H1 (cell line): ENCODE results near the gene LCN6. TPM values are rescaled to one million over a fixed set of nuclear protein-coding genes. Genes with fewer than 3 reads are reported as not detected.

ENCODE experiments used
- CTCF ChIA-PET: fragments of 300-600 bp; sonication (Branson Sonifier 250); formaldehyde crosslinking; loops from one replicate; lab custom pipeline; 2021; ENCODE audit not compliant: partially characterized antibody; lab: Charles Lee
- POLR2A ChIA-PET: fragments of 300-600 bp; sonication (Branson Sonifier 250); formaldehyde crosslinking; loops from one replicate; lab custom pipeline; 2021; ENCODE audit warnings: inconsistent platforms; ENCODE audit not compliant: partially characterized antibody; lab: Charles Lee
- DNase-seq, 2 experiments: peaks; one replicate each; pipeline versions ENCODE4 v3.0.0 to v3.0.0-alpha.2; 2010 to 2022; ENCODE audit warnings: low spot score in 2 of 2, low read depth in 1 of 2, mixed read lengths in 1 of 2
- FAIRE-seq: peaks from 2 replicates; lab custom pipeline; 2011; peaks lifted over from hg19 to GRCh38; lab: Jason Lieb, UNC
- H2AFZ ChIP-seq: 2 replicates; pipeline ENCODE4 v1.8.1; 2012; ENCODE audit warnings: low read length, inconsistent platforms
- H2AK5ac ChIP-seq: 2 replicates; pipeline ENCODE4 v1.6.1; 2013; ENCODE audit warnings: low read depth, low read length
- H2BK120ac ChIP-seq: replicated peaks from 2 replicates; pipeline ENCODE3; 2013; ENCODE audit warnings: low read depth, low read length, inconsistent platforms
- H2BK12ac ChIP-seq: 2 replicates; pipeline ENCODE4 v1.6.1; 2013; ENCODE audit warnings: low read depth, low read length
- H2BK15ac ChIP-seq: 2 replicates; pipeline ENCODE4 v1.6.1; 2013; ENCODE audit warnings: low read length
- H2BK20ac ChIP-seq: 2 replicates; pipeline ENCODE4 v1.6.1; 2013; ENCODE audit warnings: low read length
- H2BK5ac ChIP-seq: 2 replicates; pipeline ENCODE4 v1.6.1; 2013; ENCODE audit warnings: low read depth, low read length
- H3K14ac ChIP-seq: 2 replicates; pipeline ENCODE4 v1.6.1; 2013; ENCODE audit warnings: inconsistent platforms; ENCODE audit not compliant: insufficient read length
- H3K18ac ChIP-seq: 2 replicates; pipeline ENCODE4 v1.6.1; 2013; ENCODE audit warnings: low read length; ENCODE audit errors: extremely low read depth
- H3K23ac ChIP-seq: 2 replicates; pipeline ENCODE4 v1.6.1; 2013; ENCODE audit warnings: inconsistent platforms; ENCODE audit not compliant: insufficient read length
- H3K23me2 ChIP-seq: 2 replicates; pipeline ENCODE4 v1.6.1; 2013; ENCODE audit warnings: low read depth, low read length
- H3K27ac ChIP-seq: 2 replicates; pipeline ENCODE4 v1.6.1; 2011; ENCODE audit warnings: low read depth, low read length, inconsistent platforms
- H3K27me3 ChIP-seq, 4 experiments: replicated peaks in 1 of 4; 1 replicate in 1 of 4; 2 replicates in 3 of 4; pipeline versions ENCODE4 v1.6.1 to v1.8.1; 2011 to 2013; ENCODE audit warnings: low read length in 3 of 4, mild to moderate bottlenecking in 3 of 4, inconsistent platforms in 2 of 4, mixed read lengths in 2 of 4, moderate library complexity in 1 of 4; ENCODE audit not compliant: control insufficient read depth in 3 of 4, insufficient read depth in 3 of 4; ENCODE audit errors: extremely low read depth in 1 of 4
- H3K36me3 ChIP-seq, 4 experiments: 2 replicates each; pipeline versions ENCODE4 v1.6.1 to v1.8.1; 2011 to 2013; ENCODE audit warnings: mild to moderate bottlenecking in 4 of 4, low read length in 3 of 4, moderate library complexity in 2 of 4, control low read depth in 1 of 4, inconsistent platforms in 1 of 4; ENCODE audit not compliant: insufficient read depth in 4 of 4, control insufficient read depth in 2 of 4
- H3K4ac ChIP-seq: replicated peaks from 2 replicates; pipeline ENCODE3; 2013; ENCODE audit warnings: low read length, low read depth, mixed read lengths, inconsistent platforms; ENCODE audit not compliant: insufficient read length
- H3K4me1 ChIP-seq, 4 experiments: replicated peaks in 1 of 4; 1 replicate in 1 of 4; 2 replicates in 3 of 4; pipeline versions ENCODE4 v1.6.1 to v1.8.1; 2011 to 2013; ENCODE audit warnings: low read length in 3 of 4, inconsistent platforms in 2 of 4, mixed read lengths in 1 of 4; ENCODE audit not compliant: insufficient read depth in 4 of 4, control insufficient read depth in 3 of 4
- H3K4me2 ChIP-seq, 2 experiments: 2 replicates each; pipeline versions ENCODE4 v1.6.1 to v1.8.1; 2011 to 2013; ENCODE audit warnings: low read depth in 2 of 2, low read length in 2 of 2, control low read depth in 1 of 2, inconsistent platforms in 1 of 2, mild to moderate bottlenecking in 1 of 2; ENCODE audit not compliant: insufficient read depth in 1 of 2
- H3K4me3 ChIP-seq, 4 experiments: fragments of 200-600, 300-600 bp in 1 of 4; sonication (generic), shearing (Covaris generic), sonication (Bioruptor Twin) in 1 of 4; 2 replicates each; pipeline versions ENCODE4 v1.5.1 to v1.8.1; 2011 to 2016; ENCODE audit warnings: low read length in 4 of 4, low read depth in 3 of 4, control low read depth in 2 of 4, inconsistent platforms in 2 of 4, mild to moderate bottlenecking in 2 of 4, mixed read lengths in 1 of 4, moderate library complexity in 1 of 4; ENCODE audit not compliant: insufficient read depth in 2 of 4; ENCODE audit errors: extremely low read depth in 1 of 4
- H3K56ac ChIP-seq: replicated peaks from 2 replicates; pipeline ENCODE3; 2013; ENCODE audit warnings: low read depth, mild to moderate bottlenecking, mixed read lengths, low read length, inconsistent platforms; ENCODE audit not compliant: insufficient read length
- H3K79me1 ChIP-seq: 2 replicates; pipeline ENCODE4 v1.6.1; 2013; ENCODE audit warnings: low read depth, low read length, control low read depth
- H3K79me2 ChIP-seq, 2 experiments: 2 replicates each; pipeline versions ENCODE4 v1.6.1 to v1.8.1; 2012 to 2013; ENCODE audit warnings: low read length in 2 of 2, mild to moderate bottlenecking in 2 of 2, inconsistent platforms in 1 of 2; ENCODE audit not compliant: insufficient read depth in 2 of 2, control insufficient read depth in 1 of 2
- H3K9ac ChIP-seq, 4 experiments: replicated peaks in 1 of 4; 1 replicate in 1 of 4; 2 replicates in 3 of 4; pipeline versions ENCODE4 v1.6.1 to v1.8.1; 2011 to 2013; ENCODE audit warnings: low read depth in 3 of 4, low read length in 3 of 4, control low read depth in 2 of 4, mild to moderate bottlenecking in 2 of 4, moderate library complexity in 2 of 4, inconsistent platforms in 1 of 4; ENCODE audit errors: extremely low read depth in 1 of 4
- H3K9me3 ChIP-seq, 2 experiments: 2 replicates each; pipeline versions ENCODE4 v1.6.1 to v1.8.1; 2012 to 2013; ENCODE audit warnings: mild to moderate bottlenecking in 2 of 2, moderate library complexity in 2 of 2, control low read depth in 1 of 2, inconsistent platforms in 1 of 2, low read depth in 1 of 2, low read length in 1 of 2, mixed read lengths in 1 of 2; ENCODE audit not compliant: insufficient read depth in 2 of 2
- H4K20me1 ChIP-seq, 2 experiments: replicated peaks in 1 of 2; 2 replicates each; pipeline versions ENCODE3 to v1.8.1; 2011 to 2013; ENCODE audit warnings: inconsistent platforms in 2 of 2, low read length in 2 of 2, mild to moderate bottlenecking in 1 of 2; ENCODE audit not compliant: insufficient read depth in 2 of 2, control insufficient read depth in 1 of 2
- H4K5ac ChIP-seq: 2 replicates; pipeline ENCODE4 v1.6.1; 2013; ENCODE audit warnings: low read length, low read depth, mixed read lengths, inconsistent platforms; ENCODE audit not compliant: insufficient read length
- H4K8ac ChIP-seq: 2 replicates; pipeline ENCODE4 v1.8.0; 2013; ENCODE audit warnings: mild to moderate bottlenecking, moderate library complexity, low read length, inconsistent platforms; ENCODE audit not compliant: insufficient read depth; ENCODE audit errors: extremely low read depth
- H4K91ac ChIP-seq: replicated peaks from 2 replicates; pipeline ENCODE3; 2013; ENCODE audit warnings: low read length, mixed read lengths, inconsistent platforms; ENCODE audit not compliant: insufficient read length
- ASH2L ChIP-seq: fragments of 200-600, 300-600 bp; sonication (generic); IDR thresholded peaks from one replicate; pipeline ENCODE4 v1.7.1; 2017; ENCODE audit warnings: low read length
- BACH1 ChIP-seq: IDR thresholded peaks from 2 replicates; pipeline ENCODE4 v1.6.1; 2012; ENCODE audit warnings: low read length, improper control_type of control experiment
- EGR1 ChIP-seq: IDR thresholded peaks from 2 replicates; pipeline ENCODE4 v1.6.1; 2011; ENCODE audit warnings: low read depth, low read length, borderline replicate concordance
- GABPA ChIP-seq: IDR thresholded peaks from 2 replicates; pipeline ENCODE4 v1.6.1; 2011; ENCODE audit warnings: mild to moderate bottlenecking, low read length, moderate library complexity, borderline replicate concordance; ENCODE audit not compliant: insufficient read depth
- KDM1A ChIP-seq: fragments of 200-600, 300-600 bp; sonication (generic); IDR thresholded peaks from 2 replicates; pipeline ENCODE4 v1.7.1; 2016; ENCODE audit warnings: mild to moderate bottlenecking, low read length, borderline replicate concordance
- PHF8 ChIP-seq: fragments of 200-600 bp; sonication (generic); conservative IDR thresholded peaks from 2 replicates; pipeline ENCODE4 v1.7.1; 2012; ENCODE audit warnings: low read depth, mild to moderate bottlenecking, inconsistent platforms, low read length, moderate library complexity
- POLR2A ChIP-seq, 2 experiments: IDR thresholded peaks; 1 replicate in 1 of 2; 2 replicates in 1 of 2; pipeline ENCODE4 v1.6.1; 2011; ENCODE audit warnings: low read depth in 2 of 2, low read length in 2 of 2, mild to moderate bottlenecking in 2 of 2; ENCODE audit errors: control extremely low read depth in 1 of 2
- RFX5 ChIP-seq: IDR thresholded peaks from 2 replicates; pipeline ENCODE4 v1.6.1; 2011; ENCODE audit warnings: low read depth, low read length, improper control_type of control experiment, borderline replicate concordance
- SUZ12 ChIP-seq: fragments of 200-600 bp; sonication (generic); IDR thresholded peaks from 2 replicates; pipeline ENCODE4 v1.6.1; 2012; ENCODE audit warnings: mild to moderate bottlenecking, inconsistent platforms, low read length, moderate library complexity, mixed read lengths
- TAF1 ChIP-seq: IDR thresholded peaks from 2 replicates; pipeline ENCODE4 v1.6.1; 2011; ENCODE audit warnings: mild to moderate bottlenecking, low read depth, low read length
- WGBS, 2 experiments: shearing (Covaris generic) in 1 of 2; methylation state at CpG; one replicate each; pipeline versions ENCODE4 v1.1.6 to v1.1.7; 2013 to 2015; ENCODE audit warnings: low lambda C conversion rate in 2 of 2, mixed read lengths in 2 of 2, inconsistent platforms in 1 of 2, low coverage in 1 of 2, missing lambda C conversion rate in 1 of 2; ENCODE audit not compliant: insufficient replicate concordance in 2 of 2, insufficient coverage in 1 of 2, insufficient read length in 1 of 2; ENCODE audit errors: extremely low coverage in 1 of 2, missing lambda C conversion rate in 1 of 2; 5-methylcytosine and 5-hydroxymethylcytosine counted together
- polyA plus RNA-seq, 7 experiments: library from polyadenylated mRNA; depleted of rRNA in 3 of 7; stranded (reverse) in 5 of 7; unstranded in 2 of 7; fragments of >200 nt in 5 of 7; fragments of 200-250 nt in 2 of 7; gene quantifications; 1 replicate in 5 of 7; 2 replicates in 1 of 7; 4 replicates in 1 of 7; pipeline versions ENCODE4 v1.2.1 to v1.2.3, GENCODE V29; 2011 to 2013; ENCODE audit warnings: missing spikeins in 2 of 7, mixed read lengths in 2 of 7
- total RNA-seq: library from RNA; stranded (reverse); fragmentation: NEBNext Ultra II Directional; extraction: Animal tissue kit (Norgen Biotek cat#: 25700); gene quantifications from 2 replicates; pipeline ENCODE4 v1.2.1, GENCODE V29; 2021

The LCN6 gene
- total and polyA plus RNA-seq, 2 of the 8 experiments (the other 6 are each of a cell fraction or from before 2014, with no cell fraction given): not detected

DNA sequence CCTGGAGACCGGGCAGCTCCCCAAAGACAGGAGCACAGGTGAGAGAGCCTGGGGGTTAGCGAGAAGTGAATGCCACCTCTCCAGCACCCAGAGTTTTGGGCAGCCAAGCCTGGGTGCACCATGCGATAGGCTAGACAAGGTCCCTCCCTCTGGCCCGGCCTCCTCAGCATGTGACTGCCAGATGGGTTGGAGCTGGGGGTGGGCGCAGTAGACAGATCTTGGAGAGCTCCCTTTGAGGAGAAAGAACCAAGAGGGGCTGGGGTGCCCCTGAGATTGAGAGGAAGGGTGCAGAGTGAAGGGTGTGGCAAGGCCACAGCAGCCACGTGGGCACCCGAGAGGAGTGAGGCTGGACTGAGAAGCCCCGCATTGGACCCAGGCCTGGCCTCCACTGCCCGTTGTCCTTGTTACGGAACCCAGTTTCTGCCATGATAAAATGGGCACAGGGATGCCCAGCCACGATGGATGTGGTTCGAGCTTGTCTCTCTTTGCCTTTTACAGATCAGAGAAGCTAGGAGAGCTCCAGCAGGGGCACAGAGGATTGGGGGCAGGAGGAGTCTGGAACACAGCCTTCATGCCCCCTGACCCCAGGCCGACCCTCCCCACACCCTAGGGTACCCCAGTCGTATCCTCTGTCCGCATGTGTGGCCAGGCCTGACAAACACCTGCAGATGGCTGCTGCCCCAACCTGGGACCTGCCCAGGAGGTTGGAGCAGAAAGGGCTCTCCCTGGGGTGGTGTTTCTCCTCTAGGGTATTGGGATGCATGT is 44.2 kb upstream of the LCN6 start:
- 88% methylated on average over 15 of the region's 15 CpGs; no CpG with 5 or more reads in 1 of the 2 experiments for whole genome bisulfite sequencing, 2 experiments
- Histone ChIP-seq H3K23me2 (no peaks in the 10 kb centered on the region; the same call in 1 of the 2 replicates), H3K27me3 (no peaks in the 10 kb centered on the region), H4K8ac (no peak overlapping the region), H4K91ac (no peak overlapping the region), H3K79me1 (no peaks in the 10 kb centered on the region; the same call in 1 of the 2 replicates), H2AK5ac (no peak overlapping the region), H2BK5ac (no peak overlapping the region), H3K4me3 (peak overlapping the region in 1 of 4 experiments; percentile 83; a peak in 3 of 8 replicates), H2BK12ac (no peak overlapping the region), H3K9me3 (no peaks in the 10 kb centered on the region), H2AFZ (no peak overlapping the region), H3K9ac (no peak overlapping the region), H2BK15ac (no peak overlapping the region), H3K56ac (no peak overlapping the region), H4K5ac (no peak overlapping the region), H2BK20ac (no peak overlapping the region), H3K79me2 (no peaks in the 10 kb centered on the region), H4K20me1 (peaks cover 0 to 8% of the 10 kb centered on the region in 2 experiments), H3K14ac (no peak overlapping the region), H3K36me3 (no peaks in the 10 kb centered on the region), H3K18ac (no peak overlapping the region; the same call in 1 of the 2 replicates), H3K4ac (no peak overlapping the region), H3K4me1 (peaks cover 0 to 11% (median 6%) of the 10 kb centered on the region in 4 experiments; a peak in 5 of 7 replicates), H3K27ac (no peak overlapping the region), H3K4me2 (peak overlapping the region; percentile 71 to 94; a peak in 3 of 4 replicates), H3K23ac (no peak overlapping the region), H2BK120ac (no peak overlapping the region)
- ChIA-PET CTCF (interaction anchor here (0.7 to 2.4 kb wide), 16 partner anchors 8 to 743 kb away, joined by 3 to 16 read pairs (median 5); partner anchors contain the start of gene ABCA2), POLR2A (interaction anchor here (1.5 kb wide), 1 partner anchor 15 kb away, joined by 3 read pairs; the partner anchor contains the start of gene RABL6)
- DNase-seq (no peak), FAIRE-seq (no peak)
- TF ChIP-seq PHF8: no peak
- TF ChIP-seq POLR2A (IDR thresholded peaks at IDR 0.05; ENCODE audit: control extremely low read depth in 1 of 2, low read depth in 2 of 2, low read length in 2 of 2): no peak
- TF ChIP-seq KDM1A: no peak
- no peak for TF ChIP-seq ASH2L
- TF ChIP-seq BACH1: no peak
- TF ChIP-seq TAF1: no peak
- TF ChIP-seq RFX5: no peak
- TF ChIP-seq GABPA: no peak
- TF ChIP-seq SUZ12: no peak
- no peak for TF ChIP-seq EGR1
